ENCODE measurements around the gene KEL.
A peak's percentile ranks its signal among the peaks of the same experiment; 100 is the strongest.

The KEL gene

GRCh38 chr7:142927085-142927745 is 34.9 kb downstream of the KEL start:
- DNase-seq = peak; percentile 92

- no peak for DNase-seq
Measured at GRCh38 chr7:142925413-142925812, 36.8 kb downstream of the KEL start.

GRCh38 chr7:142923391-142923790 is 38.8 kb downstream of the KEL start:
- DNase-seq = no peak

GRCh38 chr7:142919656-142920055 is 42.5 kb downstream of the KEL start:
- no peak for DNase-seq

GRCh38 chr7:142918901-142919300 is 43.3 kb downstream of the KEL start:
- no peak for DNase-seq

- DNase-seq = no peak
Measured at GRCh38 chr7:142917447-142917846, 44.7 kb downstream of the KEL start.

GRCh38 chr7:142916508-142916907 is 45.7 kb downstream of the KEL start:
- no peak for DNase-seq

- no peak for DNase-seq
Measured at GRCh38 chr7:142915315-142915714, 46.8 kb downstream of the KEL start.

- no peak for DNase-seq
Measured at GRCh38 chr7:142914121-142914520, 48.0 kb downstream of the KEL start.

- DNase-seq = peak; percentile 10
Measured at GRCh38 chr7:142913566-142913965, 48.6 kb downstream of the KEL start.

GRCh38 chr7:142913051-142913450 is 49.1 kb downstream of the KEL start:
- DNase-seq = no peak

- DNase-seq = peak; percentile 73
Measured at GRCh38 chr7:142910481-142910880, 51.7 kb downstream of the KEL start.

GRCh38 chr7:142910031-142910433 is 52.1 kb downstream of the KEL start:
- DNase-seq = no peak

GRCh38 chr7:142908921-142909890 is 53.0 kb downstream of the KEL start:
- DNase-seq = peak; percentile 75

GRCh38 chr7:142908290-142908689 is 53.9 kb downstream of the KEL start:
- no peak for DNase-seq

- no peak for DNase-seq
Measured at GRCh38 chr7:142906643-142907042, 55.5 kb downstream of the KEL start.

- DNase-seq = no peak
Measured at GRCh38 chr7:142905759-142906158, 56.4 kb downstream of the KEL start.

GRCh38 chr7:142904128-142904527 is 58.0 kb downstream of the KEL start:
- no peak for DNase-seq

- DNase-seq = no peak
Measured at GRCh38 chr7:142901426-142902259, 60.5 kb downstream of the KEL start.

- no peak for DNase-seq
Measured at GRCh38 chr7:142899661-142900060, 62.5 kb downstream of the KEL start.

GRCh38 chr7:142898377-142899170 is 63.6 kb downstream of the KEL start:
- no peak for DNase-seq

- DNase-seq = no peak
Measured at GRCh38 chr7:142897691-142898090, 64.5 kb downstream of the KEL start.

All from inflammatory macrophage treated with lipopolysaccharide for 4 hours (primary cell).